ENCODE results near the gene STARD13. TPM values are rescaled to one million over a fixed set of nuclear protein-coding genes. Genes with fewer than 3 reads are reported as not detected.

Gene STARD13
- total RNA-seq, 2 experiments from 2014 or later, result not detected

GRCh38 chr13:33326723-33327122 lies 41.2 kb upstream of the STARD13 start:
- H3K9me3 Mint-ChIP-seq, result no peaks in the 10 kb centered on the region
- no peaks in the 10 kb centered on the region for H3K36me3 Mint-ChIP-seq (ENCODE audit: low read depth)
- peaks cover 3% of the 10 kb centered on the region for H3K27me3 Mint-ChIP-seq
- no peak for DNase-seq
- ATAC-seq, result no peak
- ChIA-PET POLR2A (no interaction called here), CTCF (no interaction called here)
- intact Hi-C loops (cut with micrococcal nuclease), result no loop called here
- no peak for TF ChIP-seq CTCF (IDR thresholded peaks at IDR 0.05)
- H3K4me3 Mint-ChIP-seq, result no peak overlapping the region
- H3K4me1 Mint-ChIP-seq (ENCODE audit: low read depth), result no peaks in the 10 kb centered on the region
- no peak overlapping the region for H3K27ac Mint-ChIP-seq

- CTCF ChIA-PET, result no interaction called here
- no peak for TF ChIP-seq CTCF (IDR thresholded peaks at IDR 0.05)
These were observed 40.7 kb upstream of the STARD13 start for GRCh38 chr13:33326246-33326645.

GRCh38 chr13:33323801-33324510 lies 38.4 kb upstream of the STARD13 start:
- POLR2A ChIA-PET, result no interaction called here
- Mint-ChIP-seq H3K27me3 (peaks cover 2% of the 10 kb centered on the region), H3K4me3 (no peak overlapping the region), H3K4me1 (ENCODE audit: low read depth) (no peaks in the 10 kb centered on the region), H3K27ac (no peak overlapping the region), H3K36me3 (ENCODE audit: low read depth) (no peaks in the 10 kb centered on the region), H3K9me3 (no peaks in the 10 kb centered on the region)
- no peak for TF ChIP-seq CTCF (IDR thresholded peaks at IDR 0.05)
- no peak for DNase-seq
- intact Hi-C loops (cut with micrococcal nuclease), result no loop called here
- CTCF ChIA-PET, result interaction anchor here (1.0 to 1.4 kb wide), 2 partner anchors 11 to 95 kb away, joined by 3 to 4 read pairs; no protein-coding TSS in a partner anchor
- no peak for ATAC-seq

More at GRCh38 chr13:33326246-33326645, 40.7 kb upstream of the STARD13 start:
- H3K9me3 Mint-ChIP-seq, result no peaks in the 10 kb centered on the region
- POLR2A ChIA-PET, result no interaction called here
- no peaks in the 10 kb centered on the region for H3K4me1 Mint-ChIP-seq (ENCODE audit: low read depth)
- no peak for DNase-seq
- no peak for ATAC-seq
- H3K27me3 Mint-ChIP-seq, result peaks cover 2% of the 10 kb centered on the region
- intact Hi-C loops (cut with micrococcal nuclease), result no loop called here
- H3K27ac Mint-ChIP-seq, result no peak overlapping the region
- no peaks in the 10 kb centered on the region for H3K36me3 Mint-ChIP-seq (ENCODE audit: low read depth)
- no peak overlapping the region for H3K4me3 Mint-ChIP-seq

GRCh38 chr13:33322965-33323668 lies 37.6 kb upstream of the STARD13 start:
- CTCF ChIA-PET, result interaction anchor here (1.0 kb wide), 1 partner anchor 95 kb away, joined by 4 read pairs; no protein-coding TSS in a partner anchor
- POLR2A ChIA-PET, result no interaction called here

More at GRCh38 chr13:33322965-33323668, 37.6 kb upstream of the STARD13 start:
- DNase-seq, result no peak
- TF ChIP-seq CTCF (IDR thresholded peaks at IDR 0.05), result no peak
- no peak for ATAC-seq
- no peaks in the 10 kb centered on the region for H3K36me3 Mint-ChIP-seq (ENCODE audit: low read depth)
- H3K27ac Mint-ChIP-seq, result no peak overlapping the region
- H3K4me1 Mint-ChIP-seq (ENCODE audit: low read depth), result no peaks in the 10 kb centered on the region
- no peak overlapping the region for H3K4me3 Mint-ChIP-seq
- H3K9me3 Mint-ChIP-seq, result no peaks in the 10 kb centered on the region
- peaks cover 2% of the 10 kb centered on the region for H3K27me3 Mint-ChIP-seq
- intact Hi-C loops (cut with micrococcal nuclease), result no loop called here
